ENCODE data around the gene SLC7A5. TPM values are rescaled to one million over a fixed set of nuclear protein-coding genes. Genes with fewer than 3 reads are reported as not detected.

SLC7A5 gene
- total RNA-seq, 1 donor from 2014 or later: 13.4 TPM

Other genes with a start within 250 kb of the SLC7A5 start
- gene KLHDC4, start 103.5 kb downstream of the SLC7A5 start, total RNA-seq: 17.2 TPM
- 35.7 TPM for gene CA5A, start 67.0 kb upstream of the SLC7A5 start, total RNA-seq
- gene BANP, start 81.9 kb upstream of the SLC7A5 start, total RNA-seq: 22.4 TPM